HFFc6 (cell line): ENCODE measurements around the gene WDR35. TPM values are rescaled to one million over a fixed set of nuclear protein-coding genes. Genes with fewer than 3 reads are reported as not detected.

Experiments used
- DNase-seq: peaks from one replicate; pipeline ENCODE4 v3.0.0-alpha.2; 2018
- H3K27ac Mint-ChIP-seq: 2 replicates; pipeline ENCODE4 v1.8.0; 2020; ENCODE audit warnings: mild to moderate bottlenecking, mixed read lengths
- H3K27me3 Mint-ChIP-seq: 2 replicates; pipeline ENCODE4 v1.8.0; 2021; ENCODE audit warnings: mild to moderate bottlenecking, moderate library complexity, mixed read lengths; ENCODE audit not compliant: insufficient read depth
- H3K36me3 Mint-ChIP-seq: 2 replicates; pipeline ENCODE4 v1.8.0; 2021; ENCODE audit warnings: low read depth, mixed read lengths
- H3K4me1 Mint-ChIP-seq: 2 replicates; pipeline ENCODE4 v1.8.0; 2020; ENCODE audit warnings: low read depth, mixed read lengths
- H3K4me3 Mint-ChIP-seq: 2 replicates; pipeline ENCODE4 v1.8.0; 2020; ENCODE audit warnings: mild to moderate bottlenecking, moderate library complexity, mixed read lengths
- H3K9me3 Mint-ChIP-seq: 2 replicates; pipeline ENCODE4 v1.8.0; 2020; ENCODE audit warnings: mild to moderate bottlenecking, mixed read lengths
- total RNA-seq, 6 experiments: library from RNA; stranded (reverse); fragmentation: NEBNext Ultra II Directional; extraction: Animal tissue kit (Norgen Biotek cat#: 25700); gene quantifications; 2 replicates in 1 of 6; 3 replicates in 5 of 6; pipeline ENCODE4 v1.2.3, GENCODE V29; 2021
- TF ChIP-seq, protein P1 (sequence below): fragments of 200-600 bp; sonication (generic); IDR thresholded peaks from 2 replicates; pipeline ENCODE4 v1.5.0; 2021; ENCODE audit warnings: antibody characterized with exemption, mild to moderate bottlenecking

Gene WDR35
- total RNA-seq, 6 experiments from 2014 or later, result 4.5 to 5.4 (median 5.2) TPM

DNA sequence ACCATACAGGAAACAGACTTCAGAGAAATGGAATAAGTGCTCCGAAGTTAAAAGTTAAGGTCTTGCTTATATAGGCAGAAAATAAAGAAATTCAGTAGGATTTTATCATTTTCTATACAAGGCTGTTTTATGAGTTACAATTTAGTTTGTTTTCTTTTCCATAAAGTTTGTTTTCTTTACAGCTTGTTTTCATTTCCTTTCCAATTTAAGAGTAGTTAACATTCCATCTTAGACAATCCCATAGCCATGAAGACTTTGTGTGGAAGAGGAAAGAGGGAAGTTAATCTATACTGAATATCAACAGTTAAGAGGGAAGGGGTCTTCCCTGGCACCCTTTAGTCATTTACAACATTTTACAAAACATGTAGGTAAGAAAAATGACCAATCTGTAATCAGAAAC is 114.6 kb downstream of the WDR35 start:
- no peak overlapping the region for H3K27ac Mint-ChIP-seq
- no peak overlapping the region for H3K4me3 Mint-ChIP-seq
- TF ChIP-seq, protein P1, sequence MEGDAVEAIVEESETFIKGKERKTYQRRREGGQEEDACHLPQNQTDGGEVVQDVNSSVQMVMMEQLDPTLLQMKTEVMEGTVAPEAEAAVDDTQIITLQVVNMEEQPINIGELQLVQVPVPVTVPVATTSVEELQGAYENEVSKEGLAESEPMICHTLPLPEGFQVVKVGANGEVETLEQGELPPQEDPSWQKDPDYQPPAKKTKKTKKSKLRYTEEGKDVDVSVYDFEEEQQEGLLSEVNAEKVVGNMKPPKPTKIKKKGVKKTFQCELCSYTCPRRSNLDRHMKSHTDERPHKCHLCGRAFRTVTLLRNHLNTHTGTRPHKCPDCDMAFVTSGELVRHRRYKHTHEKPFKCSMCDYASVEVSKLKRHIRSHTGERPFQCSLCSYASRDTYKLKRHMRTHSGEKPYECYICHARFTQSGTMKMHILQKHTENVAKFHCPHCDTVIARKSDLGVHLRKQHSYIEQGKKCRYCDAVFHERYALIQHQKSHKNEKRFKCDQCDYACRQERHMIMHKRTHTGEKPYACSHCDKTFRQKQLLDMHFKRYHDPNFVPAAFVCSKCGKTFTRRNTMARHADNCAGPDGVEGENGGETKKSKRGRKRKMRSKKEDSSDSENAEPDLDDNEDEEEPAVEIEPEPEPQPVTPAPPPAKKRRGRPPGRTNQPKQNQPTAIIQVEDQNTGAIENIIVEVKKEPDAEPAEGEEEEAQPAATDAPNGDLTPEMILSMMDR, result no peak
- H3K36me3 Mint-ChIP-seq, result no peaks in the 10 kb centered on the region
- no peaks in the 10 kb centered on the region for H3K9me3 Mint-ChIP-seq
- H3K4me1 Mint-ChIP-seq, result peaks cover 6% of the 10 kb centered on the region; the same call in 1 of the 2 replicates
- H3K27me3 Mint-ChIP-seq, result peaks cover 20% of the 10 kb centered on the region
- no peak for DNase-seq

DNA sequence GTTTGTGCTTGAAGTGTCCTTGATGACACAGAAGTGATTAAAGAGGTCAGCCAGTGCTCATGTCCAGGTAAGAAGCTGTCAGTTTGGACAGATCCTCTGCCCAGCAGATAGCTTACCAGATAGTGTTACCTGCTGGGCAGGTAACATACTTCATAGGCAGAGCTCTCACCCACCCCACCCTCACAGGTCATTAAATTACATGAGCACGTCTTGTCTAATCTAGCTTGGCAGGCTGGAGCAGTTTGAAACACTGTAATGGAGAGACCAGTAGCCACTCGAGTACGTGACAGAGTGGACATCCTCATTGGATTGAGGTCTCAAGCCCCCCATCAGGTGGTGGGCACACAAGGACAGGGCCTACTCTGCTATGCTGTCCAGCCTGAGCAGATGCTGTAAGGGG is 115.2 kb downstream of the WDR35 start:
- no peak overlapping the region for H3K4me3 Mint-ChIP-seq
- TF ChIP-seq, protein P1, result no peak
- no peaks in the 10 kb centered on the region for H3K36me3 Mint-ChIP-seq
- H3K9me3 Mint-ChIP-seq, result no peaks in the 10 kb centered on the region
- H3K27me3 Mint-ChIP-seq, result peaks cover 25% of the 10 kb centered on the region
- no peak overlapping the region for H3K27ac Mint-ChIP-seq
- DNase-seq, result no peak
- peaks cover 6% of the 10 kb centered on the region; the same call in 1 of the 2 replicates for H3K4me1 Mint-ChIP-seq

DNA sequence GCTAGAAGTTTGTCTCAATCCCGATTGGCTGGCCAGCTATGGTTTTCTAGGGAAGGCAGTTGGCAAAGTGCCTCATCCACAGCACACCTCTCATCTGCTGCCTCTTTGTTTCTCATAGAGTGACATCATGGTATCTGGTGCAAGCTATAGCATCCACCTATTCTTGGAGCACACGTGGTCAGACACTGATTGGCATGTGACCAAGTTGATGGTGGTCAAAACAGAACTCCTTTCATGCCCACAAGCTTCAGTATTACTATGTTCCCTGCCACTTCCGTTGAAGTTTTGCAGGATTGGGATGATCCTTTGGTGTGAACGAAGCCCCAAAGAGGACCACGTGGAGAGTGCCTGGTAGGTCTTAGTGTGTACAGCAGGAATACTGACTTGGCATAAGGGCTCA is 116.9 kb downstream of the WDR35 start:
- H3K4me1 Mint-ChIP-seq, result peaks cover 6% of the 10 kb centered on the region; the same call in 1 of the 2 replicates
- H3K27ac Mint-ChIP-seq, result no peak overlapping the region
- H3K9me3 Mint-ChIP-seq, result no peaks in the 10 kb centered on the region
- H3K4me3 Mint-ChIP-seq, result no peak overlapping the region
- no peaks in the 10 kb centered on the region for H3K36me3 Mint-ChIP-seq
- DNase-seq, result no peak
- TF ChIP-seq, protein P1, result no peak
- peaks cover 32% of the 10 kb centered on the region for H3K27me3 Mint-ChIP-seq

DNA sequence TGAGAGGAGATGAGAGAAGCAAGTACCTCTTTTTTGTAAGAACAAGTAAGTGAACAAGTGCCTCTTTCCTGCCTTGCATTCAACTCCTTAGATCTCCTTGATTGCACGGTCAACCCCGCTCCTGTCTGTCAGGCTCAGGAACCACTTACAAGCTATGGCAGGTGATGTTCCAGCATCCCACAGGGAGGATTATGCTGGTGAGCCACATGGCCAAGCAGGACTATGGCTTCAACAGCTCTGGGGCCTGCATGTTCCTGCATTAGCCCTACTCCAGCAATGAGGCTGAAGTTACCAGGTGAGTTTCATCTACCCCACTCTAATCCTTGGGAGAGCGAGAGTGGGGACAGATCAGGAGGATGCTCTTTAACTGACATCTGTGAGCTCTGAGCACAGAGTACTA is 117.6 kb downstream of the WDR35 start:
- no peak for DNase-seq
- no peak overlapping the region for H3K4me3 Mint-ChIP-seq
- H3K9me3 Mint-ChIP-seq, result no peaks in the 10 kb centered on the region

DNA sequence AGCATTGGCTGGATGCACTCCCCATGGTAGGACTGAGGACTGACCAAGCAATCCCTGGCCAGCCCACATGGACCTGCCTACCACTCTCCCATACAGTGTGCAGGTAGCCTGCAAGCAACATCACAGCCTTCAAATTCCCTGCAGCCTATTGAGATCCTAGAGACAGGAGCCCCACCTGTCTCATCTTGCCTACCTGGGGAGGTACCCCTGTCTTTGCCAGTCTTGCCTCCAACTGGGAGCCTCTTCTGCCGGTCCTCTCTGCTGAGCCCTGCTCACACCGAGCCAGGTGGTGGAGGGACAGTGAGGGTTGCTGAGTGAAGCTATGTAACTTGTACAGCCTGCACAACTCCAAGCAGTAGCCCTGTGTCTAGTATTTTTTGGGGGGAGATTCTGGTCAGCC is 118.1 kb downstream of the WDR35 start:
- Mint-ChIP-seq H3K9me3 (no peaks in the 10 kb centered on the region), H3K36me3 (no peaks in the 10 kb centered on the region), H3K27ac (no peak overlapping the region), H3K4me3 (no peak overlapping the region), H3K27me3 (peaks cover 37% of the 10 kb centered on the region), H3K4me1 (peaks cover 6% of the 10 kb centered on the region; the same call in 1 of the 2 replicates)
- no peak for DNase-seq
- TF ChIP-seq, protein P1, result no peak

More for the DNA sequence above, 117.6 kb downstream of the WDR35 start:
- Mint-ChIP-seq H3K27me3 (peaks cover 35% of the 10 kb centered on the region), H3K27ac (no peak overlapping the region), H3K36me3 (no peaks in the 10 kb centered on the region), H3K4me1 (peaks cover 6% of the 10 kb centered on the region; the same call in 1 of the 2 replicates)
- TF ChIP-seq, protein P1, result no peak

DNA sequence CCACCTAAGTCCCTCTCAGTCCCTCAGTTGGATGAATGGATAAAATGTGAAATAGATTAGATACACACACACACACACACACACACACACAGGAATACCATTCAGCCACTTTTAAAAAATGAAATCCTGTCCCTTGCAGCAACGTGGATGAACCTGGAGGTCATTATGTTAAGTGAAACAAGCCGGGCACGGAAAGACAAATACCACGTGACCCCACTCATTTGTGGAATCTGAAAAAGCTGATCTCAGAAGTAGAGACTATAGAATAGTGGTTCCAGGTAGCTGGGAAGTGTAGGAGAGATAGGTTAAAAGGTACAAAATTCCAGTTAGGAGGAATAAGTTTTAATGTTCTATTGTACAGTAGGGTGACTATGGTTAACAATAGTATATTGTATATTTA is 119.1 kb downstream of the WDR35 start:
- Mint-ChIP-seq H3K4me1 (peaks cover 6% of the 10 kb centered on the region; the same call in 1 of the 2 replicates), H3K27me3 (peaks cover 35% of the 10 kb centered on the region), H3K27ac (no peak overlapping the region), H3K9me3 (no peaks in the 10 kb centered on the region), H3K4me3 (no peak overlapping the region), H3K36me3 (no peaks in the 10 kb centered on the region)
- TF ChIP-seq, protein P1, result no peak
- no peak for DNase-seq
